ENCODE results near the gene TNS3.
"Not testable (repeated sequence)": the region's sequence is repeated elsewhere in the genome, so short reads cannot be mapped to it uniquely, and the experiment has no call there.

The TNS3 gene

DNA sequence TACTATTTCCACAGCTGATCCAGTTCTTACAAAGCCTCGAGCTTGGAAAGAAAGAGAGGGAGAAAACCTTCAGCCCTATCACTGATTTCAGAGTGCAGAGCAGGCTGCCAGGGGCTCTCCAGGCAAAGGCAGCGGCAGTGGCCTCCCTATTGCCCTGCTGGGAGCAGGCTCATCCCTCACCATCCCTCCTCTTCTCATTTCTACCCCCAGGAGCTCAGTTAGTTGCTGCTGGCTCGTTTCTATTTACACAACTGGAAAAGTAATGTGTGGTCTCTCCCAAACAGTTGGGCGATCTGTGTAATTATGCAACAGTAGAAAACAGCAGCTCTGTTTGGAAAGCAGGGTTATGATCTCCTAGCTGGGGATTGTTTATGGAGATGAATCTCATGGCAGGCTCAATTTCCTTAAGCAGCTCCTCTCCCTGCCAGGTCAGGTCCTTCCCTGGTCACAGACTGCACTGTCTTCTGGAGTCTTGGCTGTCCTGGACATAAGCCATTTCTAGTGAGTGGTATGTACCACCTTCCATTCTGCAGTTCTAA is 28.7 kb upstream of the TNS3 start:
- no peak overlapping the region for H3K4me3 ChIP-seq (replicated peaks; ENCODE audit: low read depth, low read length)
- no peak for DNase-seq (ENCODE audit: extremely low read depth, low read depth)
- TF ChIP-seq, protein P1, sequence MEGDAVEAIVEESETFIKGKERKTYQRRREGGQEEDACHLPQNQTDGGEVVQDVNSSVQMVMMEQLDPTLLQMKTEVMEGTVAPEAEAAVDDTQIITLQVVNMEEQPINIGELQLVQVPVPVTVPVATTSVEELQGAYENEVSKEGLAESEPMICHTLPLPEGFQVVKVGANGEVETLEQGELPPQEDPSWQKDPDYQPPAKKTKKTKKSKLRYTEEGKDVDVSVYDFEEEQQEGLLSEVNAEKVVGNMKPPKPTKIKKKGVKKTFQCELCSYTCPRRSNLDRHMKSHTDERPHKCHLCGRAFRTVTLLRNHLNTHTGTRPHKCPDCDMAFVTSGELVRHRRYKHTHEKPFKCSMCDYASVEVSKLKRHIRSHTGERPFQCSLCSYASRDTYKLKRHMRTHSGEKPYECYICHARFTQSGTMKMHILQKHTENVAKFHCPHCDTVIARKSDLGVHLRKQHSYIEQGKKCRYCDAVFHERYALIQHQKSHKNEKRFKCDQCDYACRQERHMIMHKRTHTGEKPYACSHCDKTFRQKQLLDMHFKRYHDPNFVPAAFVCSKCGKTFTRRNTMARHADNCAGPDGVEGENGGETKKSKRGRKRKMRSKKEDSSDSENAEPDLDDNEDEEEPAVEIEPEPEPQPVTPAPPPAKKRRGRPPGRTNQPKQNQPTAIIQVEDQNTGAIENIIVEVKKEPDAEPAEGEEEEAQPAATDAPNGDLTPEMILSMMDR (IDR thresholded peaks at IDR 0.05; ENCODE audit: low read depth, low read length, missing control alignments): no peak

DNA sequence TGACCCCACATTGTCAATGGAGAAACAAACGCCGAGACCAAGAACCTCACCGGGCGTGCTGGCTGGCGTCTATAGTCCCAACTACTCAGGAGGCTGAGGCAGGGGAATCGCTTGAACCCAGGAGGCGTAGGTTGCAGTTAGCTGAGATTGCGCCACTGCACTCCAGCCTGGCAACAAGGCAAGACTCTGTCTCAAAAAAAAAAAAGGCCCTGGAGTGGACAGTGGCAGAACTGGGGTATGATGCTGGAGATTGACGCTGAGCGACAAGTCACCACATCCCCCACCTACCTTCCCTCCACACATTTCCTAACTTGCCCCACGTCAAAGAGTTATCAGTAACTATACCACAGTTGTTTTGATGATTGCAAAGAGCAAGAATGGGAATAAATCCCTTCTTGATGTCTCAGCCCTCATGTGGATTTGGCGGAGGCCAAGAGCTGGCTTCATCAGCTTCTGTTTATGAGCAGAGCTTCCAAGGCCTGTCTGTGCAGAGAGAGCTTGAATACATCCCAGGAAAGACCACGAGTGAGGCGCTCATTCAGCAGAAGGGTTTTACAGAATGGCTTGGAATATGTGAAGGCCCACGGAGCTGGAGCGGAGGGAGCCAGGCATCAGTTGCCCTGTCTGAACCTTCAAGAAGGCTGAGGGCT is 28.0 kb upstream of the TNS3 start:
- no peak overlapping the region for H3K4me3 ChIP-seq (replicated peaks; ENCODE audit: low read depth, low read length)
- no peak for DNase-seq (ENCODE audit: extremely low read depth, low read depth)
- TF ChIP-seq, protein P1 (IDR thresholded peaks at IDR 0.05; ENCODE audit: low read depth, low read length, missing control alignments): no peak

DNA sequence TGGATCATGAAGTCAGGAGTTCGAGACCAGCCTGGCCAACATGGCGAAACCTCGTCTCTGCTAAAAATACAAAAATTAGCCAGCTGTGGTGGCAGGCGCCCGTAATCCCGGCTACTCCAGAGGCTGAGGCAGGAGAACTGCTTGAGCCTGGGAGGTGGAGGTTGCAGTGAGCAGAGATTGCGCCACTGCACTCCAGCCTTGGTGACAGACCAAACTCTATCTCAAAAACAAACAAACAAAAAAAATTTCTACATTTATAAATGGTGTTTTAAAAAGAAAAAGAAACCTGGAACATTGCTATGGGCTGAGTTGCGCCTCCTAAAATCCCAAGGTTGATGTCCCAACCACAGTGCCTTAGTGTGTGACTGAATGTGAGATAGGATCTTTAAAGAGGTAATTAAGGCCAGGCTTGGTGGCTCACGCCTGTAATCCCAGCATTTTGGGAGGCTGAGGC is 24.7 kb upstream of the TNS3 start:
- DNase-seq (ENCODE audit: extremely low read depth, low read depth); H3K4me3 ChIP-seq (replicated peaks; ENCODE audit: low read depth, low read length): not testable (repeated sequence)

DNA sequence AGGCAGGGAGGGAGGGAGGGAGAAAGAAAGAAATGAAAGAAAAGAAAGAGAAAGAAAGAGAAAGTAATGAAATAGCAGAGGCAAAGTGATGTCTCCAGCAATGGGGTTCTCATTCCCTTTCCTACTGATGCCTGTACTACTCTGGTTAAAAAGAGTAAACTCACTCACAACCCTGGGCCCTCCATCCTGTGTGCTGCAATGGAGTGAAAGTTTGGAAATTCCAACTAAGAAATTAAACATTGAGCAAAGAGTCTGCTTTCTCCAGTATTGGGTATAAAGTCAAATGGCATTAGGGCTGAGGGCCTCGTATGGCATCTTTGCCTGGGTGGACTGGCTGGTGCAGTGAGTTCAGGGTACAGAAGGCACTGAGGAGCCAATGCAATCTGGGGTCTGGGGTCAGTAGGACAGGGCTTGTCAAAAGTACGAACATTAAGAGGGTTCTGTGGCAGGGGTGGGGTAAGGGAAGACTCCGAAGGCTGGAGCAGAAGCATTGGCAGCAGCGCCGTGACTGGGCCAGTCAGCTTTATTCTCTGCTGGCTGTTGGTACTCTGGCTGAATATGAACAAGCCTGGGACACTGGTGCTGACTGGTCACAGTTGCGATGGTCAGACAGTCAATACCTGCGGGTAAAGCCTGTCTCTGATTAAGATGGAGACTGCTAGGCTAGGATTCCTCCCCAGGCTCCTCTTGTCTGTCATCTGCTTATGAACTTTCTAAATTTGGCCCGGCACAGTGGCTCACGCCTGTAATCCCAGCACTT is 24.1 kb upstream of the TNS3 start:
- no peak overlapping the region for H3K4me3 ChIP-seq (replicated peaks; ENCODE audit: low read depth, low read length)
- TF ChIP-seq, protein P1 (IDR thresholded peaks at IDR 0.05; ENCODE audit: low read depth, low read length, missing control alignments): no peak
- DNase-seq (ENCODE audit: extremely low read depth, low read depth): no peak

DNA sequence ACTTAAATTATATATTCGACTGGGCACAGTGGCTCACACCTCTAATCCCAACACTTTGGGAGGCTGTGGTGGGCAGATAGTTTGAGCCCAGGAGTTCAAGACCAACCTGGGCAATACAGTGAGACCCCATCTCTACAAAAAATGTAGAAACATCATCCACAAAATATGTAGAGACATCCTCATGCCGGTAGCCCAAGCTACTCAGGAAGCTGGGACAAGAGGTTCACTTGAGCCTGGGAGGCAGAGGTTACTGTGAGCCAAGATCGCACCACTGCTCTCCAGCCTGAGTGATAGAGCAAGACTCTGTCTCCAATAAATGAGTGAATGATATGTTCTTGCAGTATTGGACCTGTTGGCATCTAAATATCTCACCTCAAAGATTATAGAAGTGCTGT is 22.6 kb upstream of the TNS3 start:
- DNase-seq (ENCODE audit: extremely low read depth, low read depth): no peak
- H3K4me3 ChIP-seq (replicated peaks; ENCODE audit: low read depth, low read length): no peak overlapping the region
- TF ChIP-seq, protein P1 (IDR thresholded peaks at IDR 0.05; ENCODE audit: low read depth, low read length, missing control alignments): no peak

DNA sequence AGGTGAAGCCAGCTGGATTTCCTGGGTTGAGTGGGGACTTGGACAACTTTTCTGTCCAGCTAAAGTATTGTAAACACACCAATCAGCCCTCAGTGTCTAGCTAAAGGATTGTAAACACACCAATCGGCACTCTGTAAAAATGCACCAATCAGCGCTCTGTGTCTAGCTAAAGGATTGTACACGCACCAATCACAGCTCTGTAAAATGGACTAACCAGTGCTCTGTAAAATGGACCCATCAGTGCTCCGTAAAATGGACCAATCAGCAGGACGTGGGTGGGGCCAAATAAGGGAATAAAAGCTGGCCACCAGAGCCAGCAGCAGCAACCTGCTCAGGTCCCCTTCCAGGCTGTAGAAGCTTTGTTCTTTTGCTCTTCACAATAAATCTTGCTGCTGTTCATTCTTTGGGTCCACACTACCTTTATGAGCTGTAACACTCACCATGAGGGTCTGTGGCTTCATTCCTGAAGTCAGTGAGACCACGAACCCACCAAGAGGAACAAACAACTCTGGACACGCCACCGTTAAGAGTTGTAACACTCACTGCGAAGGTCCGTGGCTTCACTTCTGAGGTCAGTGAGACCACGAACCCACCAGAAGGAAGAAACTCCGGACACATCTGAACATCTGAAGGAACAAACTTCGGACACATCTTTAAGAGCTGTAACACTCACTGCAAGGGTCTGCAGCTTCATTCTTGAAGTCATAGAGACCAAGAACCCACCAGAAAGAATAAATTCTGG is 21.8 kb upstream of the TNS3 start:
- H3K4me3 ChIP-seq (replicated peaks; ENCODE audit: low read depth, low read length); DNase-seq (ENCODE audit: extremely low read depth, low read depth): not testable (repeated sequence)

DNA sequence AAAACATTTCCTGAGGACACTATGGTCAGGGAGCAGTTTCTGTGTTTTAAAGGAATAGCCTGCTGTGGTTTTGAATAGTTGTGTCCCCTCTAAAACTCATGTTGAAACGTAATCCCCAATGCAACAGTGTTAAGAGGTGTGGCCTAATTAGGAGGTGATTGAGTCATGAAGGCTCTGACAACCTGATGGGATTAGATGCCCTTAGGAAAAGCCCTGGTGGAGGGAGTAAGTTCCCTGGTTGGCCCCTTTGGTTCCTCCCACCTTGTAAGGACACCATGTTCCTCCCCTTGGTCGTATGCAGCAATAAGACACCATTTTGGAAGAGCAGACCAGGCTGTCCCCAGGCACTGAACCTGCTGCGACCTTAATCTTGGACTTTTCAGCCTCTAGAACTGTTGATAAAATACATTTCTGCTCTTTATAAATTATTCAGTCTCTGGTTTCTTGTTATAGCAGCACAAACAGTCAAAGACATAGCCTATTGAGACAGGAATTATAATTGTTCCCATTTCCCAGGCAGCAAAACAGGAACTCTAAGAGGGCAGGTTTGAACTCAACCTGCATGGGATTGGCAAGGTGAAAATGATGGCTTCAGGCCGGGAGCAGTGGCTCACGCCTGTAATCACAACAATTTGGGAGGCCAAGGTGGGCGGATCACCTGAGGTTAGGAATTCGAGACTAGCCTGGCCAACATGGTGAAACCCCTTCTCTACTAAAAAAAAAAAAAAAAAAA is 20.5 kb upstream of the TNS3 start:
- TF ChIP-seq, protein P1 (IDR thresholded peaks at IDR 0.05; ENCODE audit: low read depth, low read length, missing control alignments): no peak
- DNase-seq (ENCODE audit: extremely low read depth, low read depth): no peak
- H3K4me3 ChIP-seq (replicated peaks; ENCODE audit: low read depth, low read length): no peak overlapping the region

All from HFF-Myc (cell line).